ENCODE results near the gene NRAS. TPM values are rescaled to one million over a fixed set of nuclear protein-coding genes. Genes with fewer than 3 reads are reported as not detected.

Gene NRAS
- total RNA-seq, 6 experiments from 2014 or later = 10.4 to 24.5 (median 16.3) TPM

DNA sequence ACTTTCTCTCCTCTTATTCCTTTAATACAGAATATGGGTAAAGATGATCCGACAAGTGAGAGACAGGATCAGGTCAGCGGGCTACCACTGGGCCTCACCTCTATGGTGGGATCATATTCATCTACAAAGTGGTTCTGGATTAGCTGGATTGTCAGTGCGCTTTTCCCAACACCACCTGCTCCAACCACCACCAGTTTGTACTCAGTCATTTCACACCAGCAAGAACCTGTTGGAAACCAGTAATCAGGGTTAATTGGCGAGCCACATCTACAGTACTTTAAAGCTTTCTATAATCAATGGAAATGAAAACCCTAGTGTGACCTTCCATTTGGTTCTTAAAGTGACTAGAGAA, 643 bp downstream of the NRAS start:
- no peak for TF ChIP-seq POLR2A (IDR thresholded peaks at IDR 0.05)
- TF ChIP-seq CTCF (IDR thresholded peaks at IDR 0.05) = no peak
- 31% methylated on average over 4 of the region's 4 CpGs for WGBS (ENCODE audit: insufficient coverage, low coverage, low lambda C conversion rate, missing lambda C conversion rate)

DNA sequence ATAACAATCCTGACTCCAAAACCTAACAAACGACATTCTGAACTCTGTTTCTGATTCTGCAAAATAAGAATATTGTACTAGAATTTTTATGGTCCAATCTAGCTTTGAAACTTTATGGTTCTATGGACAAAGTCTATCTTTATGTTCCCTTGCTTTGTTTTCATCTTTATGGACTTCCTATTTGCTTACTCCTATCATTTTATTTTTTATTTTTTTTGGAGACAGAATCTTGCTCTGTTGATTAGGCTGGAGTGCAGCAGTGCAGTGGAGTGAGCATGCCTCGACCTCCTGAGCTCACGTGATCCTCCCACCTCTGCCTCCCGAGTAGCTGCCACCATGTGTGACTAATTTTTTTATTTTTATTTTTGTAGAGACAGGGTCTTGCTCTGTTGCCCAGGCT, 3.6 kb downstream of the NRAS start:
- no peak for ATAC-seq
- no peak overlapping the region for H3K4me3 ChIP-seq
- WGBS (ENCODE audit: insufficient coverage, low coverage, low lambda C conversion rate, missing lambda C conversion rate) = 68% methylated on average over 4 of the region's 4 CpGs
- TF ChIP-seq CTCF (IDR thresholded peaks at IDR 0.05) (no peak), POLR2A (IDR thresholded peaks at IDR 0.05) (no peak)
- H3K27me3 ChIP-seq = no peaks in the 10 kb centered on the region
- H3K36me3 ChIP-seq = peaks cover 12 to 57% (median 18%) of the 10 kb centered on the region in 4 donors
- no peaks in the 10 kb centered on the region for H3K9me3 ChIP-seq
- intact Hi-C loops (cut with DNase I) = no loop called here
- DNase-seq = no peak
- peaks cover 0 to 15% (median 0%) of the 10 kb centered on the region in 4 donors for H3K4me1 ChIP-seq
- no peak overlapping the region for H3K27ac ChIP-seq

More for the DNA sequence above, 643 bp downstream of the NRAS start:
- Histone ChIP-seq H3K4me3 (peak overlapping the region; percentile 85 to 89 (median 87)), H3K9me3 (no peaks in the 10 kb centered on the region), H3K4me1 (peaks cover 0 to 27% (median 7%) of the 10 kb centered on the region in 4 donors), H3K27ac (peak overlapping the region; percentile 69 to 93 (median 83)), H3K27me3 (no peaks in the 10 kb centered on the region), H3K36me3 (peaks cover 4 to 58% (median 13%) of the 10 kb centered on the region in 4 donors)
- intact Hi-C loops (cut with DNase I) = no loop called here
- DNase-seq (no peak), ATAC-seq (no peak)

GRCh38 chr1:114710360-114710759, 6.2 kb downstream of the NRAS start:
- Histone ChIP-seq H3K4me1 (peaks cover 0 to 2% (median 0%) of the 10 kb centered on the region in 4 donors), H3K9me3 (no peaks in the 10 kb centered on the region), H3K36me3 (peaks cover 9 to 78% (median 19%) of the 10 kb centered on the region in 4 donors), H3K4me3 (no peak overlapping the region), H3K27ac (no peak overlapping the region), H3K27me3 (no peaks in the 10 kb centered on the region)
- intact Hi-C loops (cut with DNase I) = no loop called here
- ATAC-seq (no peak), DNase-seq (no peak)
- TF ChIP-seq POLR2A (IDR thresholded peaks at IDR 0.05) (no peak), CTCF (IDR thresholded peaks at IDR 0.05) (no peak)
- WGBS (ENCODE audit: insufficient coverage, low coverage, low lambda C conversion rate, missing lambda C conversion rate) = 87% methylated on average over 3 of the region's 3 CpGs

GRCh38 chr1:114707604-114708003, 9.0 kb downstream of the NRAS start:
- WGBS (ENCODE audit: insufficient coverage, low coverage, low lambda C conversion rate, missing lambda C conversion rate) = 80% methylated on average over 2 of the region's 2 CpGs
- ATAC-seq (no peak), DNase-seq (no peak)
- intact Hi-C loops (cut with DNase I) = no loop called here
- no peaks in the 10 kb centered on the region for H3K4me1 ChIP-seq
- no peak overlapping the region for H3K27ac ChIP-seq
- H3K9me3 ChIP-seq = no peaks in the 10 kb centered on the region
- H3K4me3 ChIP-seq = no peak overlapping the region
- TF ChIP-seq CTCF (IDR thresholded peaks at IDR 0.05) = no peak
- no peak for TF ChIP-seq POLR2A (IDR thresholded peaks at IDR 0.05)
- H3K27me3 ChIP-seq = no peaks in the 10 kb centered on the region
- peaks cover 9 to 65% (median 19%) of the 10 kb centered on the region in 4 donors for H3K36me3 ChIP-seq

GRCh38 chr1:114703242-114703641, 13.3 kb downstream of the NRAS start:
- DNase-seq (no peak), ATAC-seq (no peak)
- no peak for TF ChIP-seq CTCF (IDR thresholded peaks at IDR 0.05)
- TF ChIP-seq POLR2A (IDR thresholded peaks at IDR 0.05) = no peak
- intact Hi-C loops (cut with DNase I) = no loop called here
- H3K27me3 ChIP-seq = no peaks in the 10 kb centered on the region
- no peak overlapping the region for H3K4me3 ChIP-seq
- 100% methylated on average over 1 of the region's 1 CpG for WGBS (ENCODE audit: insufficient coverage, low coverage, low lambda C conversion rate, missing lambda C conversion rate)
- H3K27ac ChIP-seq = no peak overlapping the region
- peaks cover under 1 to 29% (median 7%) of the 10 kb centered on the region in 4 donors for H3K36me3 ChIP-seq
- no peaks in the 10 kb centered on the region for H3K9me3 ChIP-seq
- H3K4me1 ChIP-seq = peaks cover 0 to 6% (median 0%) of the 10 kb centered on the region in 4 donors

Measured in right lobe of liver (tissue), 6 donors.